ENCODE results near the gene ALPP.

Gene ALPP

GRCh38 chr2:232417489-232417888, 38.9 kb downstream of the ALPP start:
- no peak for DNase-seq (ENCODE audit: low spot score)
- TF ChIP-seq CTCF (IDR thresholded peaks at IDR 0.05; ENCODE audit: extremely low read depth, missing control alignments) = no peak

DNA sequence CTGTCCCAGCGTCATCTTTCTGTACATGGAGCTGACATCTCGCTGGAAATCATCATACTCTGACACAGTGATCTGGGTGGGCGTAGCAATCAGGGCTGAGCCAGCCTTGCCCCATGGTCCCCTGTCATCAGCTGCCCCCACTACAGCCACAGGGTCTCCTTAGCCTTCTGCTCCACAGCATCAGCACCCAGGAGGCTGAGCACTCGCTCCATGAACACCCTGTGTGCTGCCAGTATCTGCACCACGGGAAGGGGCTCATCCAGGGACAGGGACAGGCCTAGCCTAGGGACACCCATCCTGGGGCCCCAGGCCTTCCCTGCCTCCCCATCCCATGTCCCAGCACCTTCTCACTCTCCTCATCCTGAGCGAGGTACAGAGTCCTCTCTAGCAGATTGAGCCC, 39.5 kb downstream of the ALPP start:
- no peak for DNase-seq (ENCODE audit: low spot score)
- TF ChIP-seq CTCF (IDR thresholded peaks at IDR 0.05; ENCODE audit: extremely low read depth, missing control alignments) = no peak

DNA sequence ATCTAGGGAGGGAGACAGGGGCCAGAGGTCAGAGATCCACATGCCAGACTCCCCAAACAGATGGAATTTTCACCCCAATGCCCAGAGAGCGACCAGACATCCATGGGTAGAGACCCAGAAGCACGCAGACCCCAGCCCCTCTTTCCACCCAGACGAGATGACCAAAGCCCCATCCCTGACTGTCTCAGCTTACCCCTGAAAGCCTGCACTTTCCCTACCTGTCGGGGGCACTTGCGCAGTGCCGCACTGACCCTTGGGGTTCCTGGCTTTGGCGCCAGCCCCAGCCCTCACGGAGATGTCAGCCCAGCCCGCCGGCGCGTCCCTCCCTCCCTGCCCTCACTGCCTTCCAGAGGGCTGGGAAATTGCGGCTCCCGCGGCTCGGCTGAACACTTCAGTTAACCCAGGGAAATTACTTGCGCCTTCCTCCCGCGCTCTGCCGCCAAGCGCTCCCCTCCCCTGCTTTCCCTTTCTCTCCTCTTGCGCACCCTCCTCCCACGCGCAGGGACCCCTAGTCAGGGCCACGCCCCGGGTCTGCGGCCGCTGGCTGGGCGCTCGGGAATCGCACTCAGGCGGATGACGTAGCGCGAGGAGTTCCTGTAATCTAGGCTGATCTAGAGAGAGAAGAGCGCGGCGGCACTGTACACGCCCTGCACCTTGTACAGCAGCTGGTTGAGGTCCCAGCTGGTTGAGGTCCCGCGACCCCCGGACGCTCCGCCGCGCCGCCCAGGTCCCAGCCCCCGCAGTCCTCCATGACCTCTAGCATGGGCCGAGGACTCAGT, 40.1 kb downstream of the ALPP start:
- DNase-seq (ENCODE audit: low spot score) = no peak
- TF ChIP-seq CTCF (IDR thresholded peaks at IDR 0.05; ENCODE audit: extremely low read depth, missing control alignments) = no peak

GRCh38 chr2:232419245-232420072, 40.9 kb downstream of the ALPP start:
- TF ChIP-seq CTCF (IDR thresholded peaks at IDR 0.05; ENCODE audit: extremely low read depth, missing control alignments) = no peak
- DNase-seq (ENCODE audit: low spot score) = no peak

GRCh38 chr2:232420073-232420454, 41.5 kb downstream of the ALPP start:
- DNase-seq (ENCODE audit: low spot score) = no peak
- TF ChIP-seq CTCF (IDR thresholded peaks at IDR 0.05; ENCODE audit: extremely low read depth, missing control alignments) = no peak

DNA sequence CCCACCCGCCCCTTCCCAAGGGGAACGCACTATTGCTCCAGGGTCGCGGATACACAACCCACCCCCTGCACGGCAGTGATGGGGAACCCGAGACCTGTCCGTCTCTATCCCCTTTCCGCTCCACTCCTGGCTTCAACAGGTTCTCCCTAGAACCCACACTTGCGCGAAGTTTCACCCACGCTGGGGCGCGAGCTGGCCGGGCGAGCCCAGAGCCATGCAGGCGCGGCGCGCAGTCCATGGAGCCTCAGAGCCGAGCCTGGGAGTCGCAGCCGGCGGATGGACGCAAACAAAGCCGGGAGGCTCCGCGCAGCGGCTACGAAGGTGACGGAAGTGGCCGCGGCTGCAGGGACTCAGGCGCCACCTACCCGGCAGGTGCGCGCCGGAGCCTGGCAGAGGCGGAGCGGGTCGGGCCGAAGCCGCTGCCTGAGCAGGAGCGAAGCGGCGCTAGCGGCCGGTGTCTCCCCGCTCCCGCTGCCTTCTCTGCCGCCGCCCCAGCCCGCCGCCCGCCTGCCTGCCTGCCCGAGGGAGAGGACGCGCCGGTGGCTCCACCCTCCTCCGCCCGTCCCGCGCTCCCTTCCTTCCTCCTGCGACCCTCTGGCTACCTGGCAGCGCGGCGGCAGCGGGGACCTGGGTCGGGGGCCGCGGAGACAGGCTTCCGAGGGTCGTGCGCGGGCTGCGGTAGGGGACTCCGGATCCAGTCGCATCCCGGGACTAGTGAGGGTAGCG, 42.1 kb downstream of the ALPP start:
- no peak for TF ChIP-seq CTCF (IDR thresholded peaks at IDR 0.05; ENCODE audit: extremely low read depth, missing control alignments)
- DNase-seq (ENCODE audit: low spot score) = no peak

All from GM20000 (cell line).